ENCODE measurements around the gene SLC49A4. TPM values are rescaled to one million over a fixed set of nuclear protein-coding genes. Genes with fewer than 3 reads are reported as not detected.

Gene SLC49A4
- total and polyA plus RNA-seq, 3 experiments from 2014 or later: 1.6 to 2.3 (median 2.1) TPM

- POLR2A ChIA-PET: no interaction called here
- peaks cover 0 to 4% (median 0%) of the 10 kb centered on the region in 3 donors for H3K36me3 Mint-ChIP-seq
- Histone ChIP-seq H3K36me3 (ENCODE audit: insufficient read depth, low read length) (no peaks in the 10 kb centered on the region), H3K27ac (ENCODE audit: low read depth, low read length) (no peak overlapping the region), H3K27me3 (ENCODE audit: insufficient read depth, low read length, poor library complexity, severe bottlenecking) (no peaks in the 10 kb centered on the region), H3K4me3 (ENCODE audit: low read length) (no peak overlapping the region), H3K9me3 (ENCODE audit: low read length) (no peaks in the 10 kb centered on the region), H3K4me1 (ENCODE audit: insufficient read depth, low read length) (no peaks in the 10 kb centered on the region)
- no peak for DNase-seq
- H3K27ac Mint-ChIP-seq: no peak overlapping the region
- H3K9me3 Mint-ChIP-seq: no peaks in the 10 kb centered on the region
- no peaks in the 10 kb centered on the region for H3K27me3 Mint-ChIP-seq
- CTCF ChIA-PET: no interaction called here
- H3K4me1 Mint-ChIP-seq: peaks cover 12 to 14% (median 12%) of the 10 kb centered on the region in 3 donors
- no peak overlapping the region for H3K4me3 Mint-ChIP-seq
Measured at GRCh38 chr3:122890720-122891220, 95.9 kb downstream of the SLC49A4 start.

GRCh38 chr3:122892118-122892960, 97.5 kb downstream of the SLC49A4 start:
- Histone ChIP-seq H3K36me3 (ENCODE audit: insufficient read depth, low read length) (no peaks in the 10 kb centered on the region), H3K4me3 (ENCODE audit: low read length) (no peak overlapping the region), H3K4me1 (ENCODE audit: insufficient read depth, low read length) (no peaks in the 10 kb centered on the region), H3K27me3 (ENCODE audit: insufficient read depth, low read length, poor library complexity, severe bottlenecking) (no peaks in the 10 kb centered on the region), H3K27ac (ENCODE audit: low read depth, low read length) (no peak overlapping the region), H3K9me3 (ENCODE audit: low read length) (no peaks in the 10 kb centered on the region)
- ChIA-PET CTCF (no interaction called here), POLR2A (no interaction called here)
- DNase-seq: no peak
- H3K9me3 Mint-ChIP-seq: no peaks in the 10 kb centered on the region
- H3K27me3 Mint-ChIP-seq: peaks cover 5% of the 10 kb centered on the region in 2 donors
- H3K4me1 Mint-ChIP-seq: peaks cover 12 to 14% (median 12%) of the 10 kb centered on the region in 3 donors
- H3K36me3 Mint-ChIP-seq: peaks cover 0 to 2% (median 0%) of the 10 kb centered on the region in 3 donors
- no peak overlapping the region for H3K4me3 Mint-ChIP-seq
- no peak overlapping the region for H3K27ac Mint-ChIP-seq

DNA sequence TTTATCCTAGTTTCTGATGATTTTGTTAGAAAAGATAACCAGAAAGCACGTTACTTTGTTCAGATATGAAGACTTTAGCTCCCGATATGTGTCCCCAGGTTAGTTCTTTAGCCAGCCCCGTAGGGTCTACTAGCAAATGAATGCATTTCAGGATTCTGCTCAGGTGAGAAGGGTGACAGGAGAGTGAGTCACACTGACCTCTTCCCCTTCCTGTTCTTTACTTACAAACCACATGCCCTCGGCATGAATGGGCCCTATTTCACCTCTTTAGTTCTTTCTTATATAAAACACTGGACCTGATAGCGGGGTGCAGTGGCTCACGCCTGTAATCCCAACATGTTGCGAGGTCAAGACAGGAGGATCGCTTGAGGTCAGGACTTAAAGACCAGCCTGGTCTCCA, 98.4 kb downstream of the SLC49A4 start:
- CTCF ChIA-PET: no interaction called here
- peak overlapping the region in 3 of 8 donors; percentile 6 to 36 (median 7) for H3K27ac Mint-ChIP-seq
- H3K4me1 ChIP-seq (ENCODE audit: insufficient read depth, low read length): no peaks in the 10 kb centered on the region
- POLR2A ChIA-PET: no interaction called here
- H3K36me3 ChIP-seq (ENCODE audit: insufficient read depth, low read length): no peaks in the 10 kb centered on the region
- no peaks in the 10 kb centered on the region for H3K9me3 ChIP-seq (ENCODE audit: low read length)
- peaks cover 0 to 2% (median 0%) of the 10 kb centered on the region in 3 donors for H3K36me3 Mint-ChIP-seq
- H3K27ac ChIP-seq (ENCODE audit: low read depth, low read length): no peak overlapping the region
- no peaks in the 10 kb centered on the region for H3K9me3 Mint-ChIP-seq
- no peak overlapping the region for H3K4me3 Mint-ChIP-seq
- no peak for DNase-seq
- peaks cover 12 to 14% (median 12%) of the 10 kb centered on the region in 3 donors for H3K4me1 Mint-ChIP-seq
- H3K27me3 ChIP-seq (ENCODE audit: insufficient read depth, low read length, poor library complexity, severe bottlenecking): no peaks in the 10 kb centered on the region
- H3K4me3 ChIP-seq (ENCODE audit: low read length): no peak overlapping the region
- peaks cover 5 to 9% of the 10 kb centered on the region in 2 donors for H3K27me3 Mint-ChIP-seq

GRCh38 chr3:122893754-122894668, 99.1 kb downstream of the SLC49A4 start:
- ChIA-PET CTCF (no interaction called here), POLR2A (no interaction called here)
- no peak overlapping the region for H3K4me3 Mint-ChIP-seq
- Histone ChIP-seq H3K27me3 (ENCODE audit: insufficient read depth, low read length, poor library complexity, severe bottlenecking) (no peaks in the 10 kb centered on the region), H3K4me1 (ENCODE audit: insufficient read depth, low read length) (no peaks in the 10 kb centered on the region), H3K4me3 (ENCODE audit: low read length) (no peak overlapping the region), H3K36me3 (ENCODE audit: insufficient read depth, low read length) (no peaks in the 10 kb centered on the region), H3K27ac (ENCODE audit: low read depth, low read length) (no peak overlapping the region), H3K9me3 (ENCODE audit: low read length) (no peaks in the 10 kb centered on the region)
- DNase-seq: no peak
- peaks cover 12 to 14% (median 12%) of the 10 kb centered on the region in 3 donors for H3K4me1 Mint-ChIP-seq
- no peaks in the 10 kb centered on the region for H3K9me3 Mint-ChIP-seq
- no peaks in the 10 kb centered on the region for H3K36me3 Mint-ChIP-seq
- H3K27me3 Mint-ChIP-seq: peaks cover 5 to 17% of the 10 kb centered on the region in 2 donors
- H3K27ac Mint-ChIP-seq: peak overlapping the region in 2 of 8 donors; percentile 6 to 7

GRCh38 chr3:122898298-122898697, 103.4 kb downstream of the SLC49A4 start:
- H3K27me3 ChIP-seq (ENCODE audit: insufficient read depth, low read length, poor library complexity, severe bottlenecking): no peaks in the 10 kb centered on the region
- H3K27ac ChIP-seq (ENCODE audit: low read depth, low read length): no peak overlapping the region
- H3K9me3 Mint-ChIP-seq: no peaks in the 10 kb centered on the region
- H3K36me3 ChIP-seq (ENCODE audit: insufficient read depth, low read length): no peaks in the 10 kb centered on the region
- no peak overlapping the region for H3K27ac Mint-ChIP-seq
- DNase-seq: no peak
- no peak overlapping the region for H3K4me3 ChIP-seq (ENCODE audit: low read length)
- no peak overlapping the region for H3K4me3 Mint-ChIP-seq
- peaks cover 5 to 30% of the 10 kb centered on the region in 2 donors for H3K27me3 Mint-ChIP-seq
- ChIA-PET CTCF (interaction anchor here (1.3 kb wide), 1 partner anchor 10 kb away, joined by 4 read pairs; no protein-coding TSS in a partner anchor), POLR2A (no interaction called here)
- no peaks in the 10 kb centered on the region for H3K9me3 ChIP-seq (ENCODE audit: low read length)
- peaks cover 5 to 7% (median 6%) of the 10 kb centered on the region in 3 donors for H3K4me1 Mint-ChIP-seq
- no peaks in the 10 kb centered on the region for H3K4me1 ChIP-seq (ENCODE audit: insufficient read depth, low read length)
- H3K36me3 Mint-ChIP-seq: no peaks in the 10 kb centered on the region

DNA sequence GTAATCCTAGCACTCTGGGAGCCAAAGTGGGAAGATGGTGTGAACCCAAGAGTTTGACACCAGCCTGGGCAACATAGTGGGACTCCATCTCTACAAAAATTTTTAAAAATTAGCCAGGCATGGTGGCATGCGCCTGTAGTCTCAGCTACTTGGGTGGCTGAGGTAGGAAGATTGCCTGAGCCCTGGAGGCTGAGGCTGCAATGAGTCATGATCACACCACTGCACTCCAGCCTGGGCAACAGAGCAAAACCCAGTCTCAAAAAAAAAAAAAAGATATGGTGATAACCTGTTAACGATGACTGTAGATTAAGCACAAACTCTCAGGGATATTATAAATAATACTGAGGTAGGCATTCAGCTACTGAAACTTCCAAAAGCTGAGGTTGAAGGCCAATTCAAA, 107.5 kb downstream of the SLC49A4 start:
- Mint-ChIP-seq H3K4me1 (no peaks in the 10 kb centered on the region), H3K27ac (no peak overlapping the region), H3K9me3 (peaks cover 2 to 6% (median 3%) of the 10 kb centered on the region in 5 donors), H3K36me3 (peaks cover 0 to 3% (median 0%) of the 10 kb centered on the region in 3 donors), H3K4me3 (no peak overlapping the region), H3K27me3 (peaks cover 1 to 47% of the 10 kb centered on the region in 2 donors)
- Histone ChIP-seq H3K9me3 (ENCODE audit: low read length) (no peaks in the 10 kb centered on the region), H3K4me1 (ENCODE audit: insufficient read depth, low read length) (no peaks in the 10 kb centered on the region), H3K4me3 (ENCODE audit: low read length) (no peak overlapping the region), H3K36me3 (ENCODE audit: insufficient read depth, low read length) (no peaks in the 10 kb centered on the region), H3K27me3 (ENCODE audit: insufficient read depth, low read length, poor library complexity, severe bottlenecking) (no peaks in the 10 kb centered on the region), H3K27ac (ENCODE audit: low read depth, low read length) (no peak overlapping the region)
- DNase-seq: no peak
- POLR2A ChIA-PET: no interaction called here
- CTCF ChIA-PET: no interaction called here

- Histone ChIP-seq H3K4me3 (ENCODE audit: low read length) (no peak overlapping the region), H3K27me3 (ENCODE audit: insufficient read depth, low read length, poor library complexity, severe bottlenecking) (no peaks in the 10 kb centered on the region), H3K4me1 (ENCODE audit: insufficient read depth, low read length) (no peaks in the 10 kb centered on the region), H3K36me3 (ENCODE audit: insufficient read depth, low read length) (no peaks in the 10 kb centered on the region), H3K9me3 (ENCODE audit: low read length) (no peaks in the 10 kb centered on the region), H3K27ac (ENCODE audit: low read depth, low read length) (no peak overlapping the region)
- Mint-ChIP-seq H3K9me3 (peaks cover 2 to 6% (median 3%) of the 10 kb centered on the region in 5 donors), H3K27me3 (peaks cover 1 to 44% of the 10 kb centered on the region in 2 donors), H3K27ac (no peak overlapping the region), H3K4me3 (no peak overlapping the region), H3K4me1 (no peaks in the 10 kb centered on the region), H3K36me3 (peaks cover 0 to 3% (median 0%) of the 10 kb centered on the region in 3 donors)
- ChIA-PET CTCF (no interaction called here), POLR2A (no interaction called here)
- DNase-seq: no peak
Measured at GRCh38 chr3:122903171-122903570, 108.3 kb downstream of the SLC49A4 start.

GRCh38 chr3:122907471-122907870, 112.6 kb downstream of the SLC49A4 start:
- POLR2A ChIA-PET: no interaction called here
- H3K9me3 Mint-ChIP-seq: peaks cover 2 to 6% (median 3%) of the 10 kb centered on the region in 5 donors

More at GRCh38 chr3:122907471-122907870, 112.6 kb downstream of the SLC49A4 start:
- Mint-ChIP-seq H3K4me3 (no peak overlapping the region), H3K4me1 (no peaks in the 10 kb centered on the region), H3K36me3 (peaks cover 0 to 3% (median 0%) of the 10 kb centered on the region in 3 donors), H3K27me3 (peaks cover 14 to 63% of the 10 kb centered on the region in 2 donors), H3K27ac (no peak overlapping the region)
- no peaks in the 10 kb centered on the region for H3K9me3 ChIP-seq (ENCODE audit: low read length)
- DNase-seq: no peak
- CTCF ChIA-PET: no interaction called here
- H3K27me3 ChIP-seq (ENCODE audit: insufficient read depth, low read length, poor library complexity, severe bottlenecking): peaks cover 4% of the 10 kb centered on the region
- no peak overlapping the region for H3K4me3 ChIP-seq (ENCODE audit: low read length)
- no peaks in the 10 kb centered on the region for H3K4me1 ChIP-seq (ENCODE audit: insufficient read depth, low read length)
- H3K27ac ChIP-seq (ENCODE audit: low read depth, low read length): no peak overlapping the region
- no peaks in the 10 kb centered on the region for H3K36me3 ChIP-seq (ENCODE audit: insufficient read depth, low read length)

All from CD8-positive, alpha-beta memory T cell (primary cell).